A549 (cell line): ENCODE data around the gene UROD. TPM values are rescaled to one million over a fixed set of nuclear protein-coding genes. Genes with fewer than 3 reads are reported as not detected.

Source experiments
- ATAC-seq, 2 experiments: fragments of 200-7000 bp in 1 of 2; fragments of >200 bp in 1 of 2; cut with Nextera tagmentation in 1 of 2; cut with Tn5 transposase in 1 of 2; 3 replicates each; pipeline versions ENCODE4 v1.8.0 to v1.9.1; 2018 to 2020; ENCODE audit warnings: mild to moderate bottlenecking in 1 of 2, moderate library complexity in 1 of 2
- CTCF ChIA-PET: fragments of 300-600 bp; sonication (Branson Sonifier 250); formaldehyde crosslinking; extraction: SDS; loops from one replicate; lab custom pipeline; 2021; ENCODE audit warnings: antibody characterized with exemption, inconsistent platforms; lab: Yijun Ruan, JAX
- POLR2A ChIA-PET: fragments of 350-600 bp; formaldehyde crosslinking; extraction: SDS; loops from one replicate; lab custom pipeline; 2021; ENCODE audit warnings: antibody characterized with exemption, inconsistent platforms; lab: Yijun Ruan, JAX
- DNase-seq, 2 experiments: peaks; one replicate each; pipeline versions ENCODE4 v3.0.0 to v3.0.0-alpha.2; 2011 to 2016; ENCODE audit warnings: low read depth in 1 of 2, low spot score in 1 of 2
- FAIRE-seq: peaks from 2 replicates; lab custom pipeline; 2011; peaks lifted over from hg19 to GRCh38; lab: Jason Lieb, UNC
- H3K27ac ChIP-seq, 2 experiments: fragments of >200 bp; sonication (Bioruptor Twin); formaldehyde crosslinking; 3 replicates each; pipeline ENCODE4 v1.5.1; 2016 to 2017
- H3K4me1 ChIP-seq: fragments of >200 bp; sonication (Bioruptor Twin); formaldehyde crosslinking; 3 replicates; pipeline ENCODE4 v1.6.1; 2016
- H3K4me2 ChIP-seq: fragments of >200 bp; sonication (Bioruptor Twin); formaldehyde crosslinking; 3 replicates; pipeline ENCODE4 v1.6.1; 2016
- H3K4me3 ChIP-seq: fragments of >200 bp; sonication (Bioruptor Twin); formaldehyde crosslinking; 3 replicates; pipeline ENCODE4 v1.5.1; 2016
- H3K9me3 ChIP-seq: fragments of >200 bp; sonication (Bioruptor Twin); formaldehyde crosslinking; 3 replicates; pipeline ENCODE4 v1.6.1; 2016
- BHLHE40 ChIP-seq: IDR thresholded peaks from 2 replicates; pipeline ENCODE4 v1.6.1; 2012; ENCODE audit warnings: low read depth, low read length, inconsistent platforms
- CBX2 ChIP-seq: fragments of 200-600 bp; sonication (generic); IDR thresholded peaks from 2 replicates; pipeline ENCODE4 v1.6.1; 2016; ENCODE audit warnings: low read depth, mild to moderate bottlenecking, borderline replicate concordance
- CBX8 ChIP-seq: fragments of 200-600 bp; sonication (generic); IDR thresholded peaks from 2 replicates; pipeline ENCODE4 v1.6.1; 2016
- CHD2 ChIP-seq: fragments of 150-350 bp; IDR thresholded peaks from 2 replicates; pipeline ENCODE4 v1.6.1; 2014; ENCODE audit warnings: low read length; ENCODE audit not compliant: partially characterized antibody
- EHMT2 ChIP-seq: fragments of 200-600 bp; sonication (generic); IDR thresholded peaks from 2 replicates; pipeline ENCODE4 v1.6.1; 2016; ENCODE audit warnings: antibody characterized with exemption, low read depth, mild to moderate bottlenecking, moderate library complexity
- HEYL ChIP-seq: fragments of 250-450 bp; sonication (Bioruptor Pico); IDR thresholded peaks from 2 replicates; pipeline ENCODE4 v1.8.0; 2021; ENCODE audit warnings: mild to moderate bottlenecking, moderate library complexity
- HMGXB4 ChIP-seq: fragments of 250-450 bp; sonication (Bioruptor Pico); IDR thresholded peaks from 2 replicates; pipeline ENCODE4 v1.5.0; 2021; ENCODE audit warnings: mild to moderate bottlenecking, moderate library complexity, borderline replicate concordance
- HOXB5 ChIP-seq: fragments of 250-450 bp; sonication (Bioruptor Pico); IDR thresholded peaks from 2 replicates; pipeline ENCODE4 v1.5.0; 2020; ENCODE audit warnings: mild to moderate bottlenecking, moderate library complexity
- JUN ChIP-seq, 2 experiments: fragments of >200 bp; sonication (Bioruptor Twin); formaldehyde crosslinking; IDR thresholded peaks; 2 replicates in 1 of 2; 3 replicates in 1 of 2; pipeline ENCODE4 v1.6.1; 2016 to 2017
- KDM5A ChIP-seq: fragments of 200-600 bp; sonication (generic); IDR thresholded peaks from 2 replicates; pipeline ENCODE4 v1.6.1; 2016; ENCODE audit warnings: antibody characterized with exemption, mild to moderate bottlenecking
- MYC ChIP-seq: IDR thresholded peaks from 2 replicates; pipeline ENCODE4 v1.6.1; 2012; ENCODE audit warnings: mild to moderate bottlenecking, inconsistent platforms, low read length, improper control_type of control experiment, borderline replicate concordance
- NFE2L2 ChIP-seq: fragments of 150-350 bp; conservative IDR thresholded peaks from 2 replicates; pipeline ENCODE4 v1.6.1; 2014; ENCODE audit warnings: low read length
- NR3C1 ChIP-seq: fragments of >200 bp; sonication (Bioruptor Twin); formaldehyde crosslinking; IDR thresholded peaks from 3 replicates; pipeline ENCODE4 v1.6.1; 2017
- PHF8 ChIP-seq: fragments of 200-600 bp; sonication (generic); IDR thresholded peaks from 2 replicates; pipeline ENCODE4 v1.6.1; 2016; ENCODE audit warnings: low read depth, mild to moderate bottlenecking, antibody characterized with exemption, moderate library complexity, borderline replicate concordance
- RAD21 ChIP-seq, 2 experiments: fragments of >200 bp in 1 of 2; sonication (Bioruptor Twin) in 1 of 2; formaldehyde crosslinking in 1 of 2; IDR thresholded peaks in 1 of 2; conservative IDR thresholded peaks in 1 of 2; 2 replicates in 1 of 2; 3 replicates in 1 of 2; pipeline ENCODE4 v1.6.1; 2012 to 2018; ENCODE audit warnings: inconsistent platforms in 1 of 2
- RCOR1 ChIP-seq: fragments of 150-350 bp; IDR thresholded peaks from 2 replicates; pipeline ENCODE4 v1.6.1; 2014; ENCODE audit warnings: antibody characterized with exemption, low read length, low read depth
- RFX5 ChIP-seq: fragments of 450-650 bp; IDR thresholded peaks from 2 replicates; pipeline ENCODE4 v1.7.1; 2014; ENCODE audit warnings: antibody characterized with exemption, mild to moderate bottlenecking, moderate library complexity
- USF2 ChIP-seq: fragments of 450-650 bp; IDR thresholded peaks from 2 replicates; pipeline ENCODE4 v1.6.1; 2014; ENCODE audit warnings: antibody characterized with exemption
- ZFP36 ChIP-seq: fragments of 450-650 bp; IDR thresholded peaks from 2 replicates; pipeline ENCODE4 v1.6.1; 2014; ENCODE audit warnings: borderline replicate concordance; ENCODE audit not compliant: partially characterized antibody
- WGBS: methylation state at CpG from one replicate; pipeline ENCODE4 v1.1.6; 2017; ENCODE audit errors: missing lambda C conversion rate; 5-methylcytosine and 5-hydroxymethylcytosine counted together
- polyA plus RNA-seq, 4 experiments: library from polyadenylated mRNA; depleted of rRNA in 3 of 4; stranded (reverse); fragments of >200 nt; fragmentation: RNase III in 1 of 4; extraction: RNeasy Plus Mini Kit Qiagen cat#74134 plus additional on column Dnase treatment in 1 of 4; gene quantifications; 2 replicates in 3 of 4; 3 replicates in 1 of 4; pipeline ENCODE4 v1.2.3, GENCODE V29; 2011 to 2017
- TF ChIP-seq, protein P1 (sequence below): fragments of 200-600 bp; sonication (generic); IDR thresholded peaks from 2 replicates; pipeline ENCODE4 v1.6.1; 2016; ENCODE audit warnings: antibody characterized with exemption, mild to moderate bottlenecking, moderate library complexity
- TF ChIP-seq, protein P2 (sequence below): fragments of >200 bp; sonication (Bioruptor Twin); formaldehyde crosslinking; IDR thresholded peaks from 2 replicates; pipeline ENCODE4 v1.6.1; 2016

UROD gene
- polyA plus RNA-seq, 2 of the 4 experiments (the other 2 are of a cell fraction), result 57.8 to 59.0 TPM

DNA sequence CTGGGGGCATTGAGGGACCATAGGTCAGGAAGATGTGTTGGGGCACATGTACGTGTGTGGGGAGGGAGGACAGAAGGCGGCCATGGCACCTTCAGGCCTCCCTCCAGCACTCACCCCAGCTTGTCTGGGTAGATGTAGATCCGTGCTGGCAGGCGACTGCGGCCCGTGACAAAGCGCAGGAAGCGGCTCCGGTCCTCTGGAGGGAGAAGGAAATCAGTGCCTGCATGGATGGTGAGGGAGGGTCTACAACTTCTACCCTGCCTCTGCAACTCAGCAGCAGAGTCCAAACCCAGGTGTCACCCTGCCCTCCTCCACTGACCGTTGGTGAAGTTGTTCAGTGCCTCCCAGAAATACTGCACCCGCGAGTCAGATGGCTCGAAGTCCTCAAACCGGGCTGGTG, 8.3 kb upstream of the UROD start:
- POLR2A ChIA-PET, result no interaction called here
- no peaks in the 10 kb centered on the region for H3K9me3 ChIP-seq
- no peak overlapping the region for H3K4me3 ChIP-seq
- no peak overlapping the region for H3K27ac ChIP-seq
- ATAC-seq, result no peak
- WGBS, result 92% methylated on average over 9 of the region's 14 CpGs
- no peak overlapping the region for H3K4me2 ChIP-seq
- no peak for DNase-seq
- H3K4me1 ChIP-seq, result no peaks in the 10 kb centered on the region
- FAIRE-seq, result no peak
- no peak for TF ChIP-seq BHLHE40
- no peak for TF ChIP-seq MYC
- TF ChIP-seq PHF8, result no peak
- no peak for TF ChIP-seq CBX8
- TF ChIP-seq RCOR1, result no peak
- CTCF ChIA-PET, result interaction anchor here (0.9 to 20.8 kb wide), 3 partner anchors 11 to 296 kb away, joined by 3 to 488 read pairs (median 23); no protein-coding TSS in a partner anchor

GRCh38 chr1:45004281-45004920, 7.7 kb upstream of the UROD start:
- ChIA-PET POLR2A (no interaction called here), CTCF (interaction anchor here (0.5 to 20.8 kb wide), 4 partner anchors 11 to 437 kb away, joined by 3 to 488 read pairs (median 13); no protein-coding TSS in a partner anchor)
- Histone ChIP-seq H3K4me1 (no peaks in the 10 kb centered on the region), H3K9me3 (no peaks in the 10 kb centered on the region), H3K4me3 (no peak overlapping the region), H3K4me2 (no peak overlapping the region), H3K27ac (no peak overlapping the region)
- FAIRE-seq (no peak), ATAC-seq (no peak), DNase-seq (no peak)
- TF ChIP-seq PHF8 (no peak), NFE2L2 (no peak), CHD2 (no peak), KDM5A (no peak), HOXB5 (CRISPR knock-in tag) (no peak), HMGXB4 (CRISPR knock-in tag) (no peak), RAD21 (conservative IDR thresholded peaks at IDR 0.05 in 1 of 2, IDR thresholded peaks at IDR 0.05 in 1 of 2) (no peak), HEYL (no peak), NR3C1 (no peak), EHMT2 (no peak), MYC (no peak), ZFP36 (no peak), CBX2 (no peak), USF2 (no peak), JUN (IDR thresholded peaks at IDR 0.05) (no peak), RFX5 (no peak)
- TF ChIP-seq, protein P1, sequence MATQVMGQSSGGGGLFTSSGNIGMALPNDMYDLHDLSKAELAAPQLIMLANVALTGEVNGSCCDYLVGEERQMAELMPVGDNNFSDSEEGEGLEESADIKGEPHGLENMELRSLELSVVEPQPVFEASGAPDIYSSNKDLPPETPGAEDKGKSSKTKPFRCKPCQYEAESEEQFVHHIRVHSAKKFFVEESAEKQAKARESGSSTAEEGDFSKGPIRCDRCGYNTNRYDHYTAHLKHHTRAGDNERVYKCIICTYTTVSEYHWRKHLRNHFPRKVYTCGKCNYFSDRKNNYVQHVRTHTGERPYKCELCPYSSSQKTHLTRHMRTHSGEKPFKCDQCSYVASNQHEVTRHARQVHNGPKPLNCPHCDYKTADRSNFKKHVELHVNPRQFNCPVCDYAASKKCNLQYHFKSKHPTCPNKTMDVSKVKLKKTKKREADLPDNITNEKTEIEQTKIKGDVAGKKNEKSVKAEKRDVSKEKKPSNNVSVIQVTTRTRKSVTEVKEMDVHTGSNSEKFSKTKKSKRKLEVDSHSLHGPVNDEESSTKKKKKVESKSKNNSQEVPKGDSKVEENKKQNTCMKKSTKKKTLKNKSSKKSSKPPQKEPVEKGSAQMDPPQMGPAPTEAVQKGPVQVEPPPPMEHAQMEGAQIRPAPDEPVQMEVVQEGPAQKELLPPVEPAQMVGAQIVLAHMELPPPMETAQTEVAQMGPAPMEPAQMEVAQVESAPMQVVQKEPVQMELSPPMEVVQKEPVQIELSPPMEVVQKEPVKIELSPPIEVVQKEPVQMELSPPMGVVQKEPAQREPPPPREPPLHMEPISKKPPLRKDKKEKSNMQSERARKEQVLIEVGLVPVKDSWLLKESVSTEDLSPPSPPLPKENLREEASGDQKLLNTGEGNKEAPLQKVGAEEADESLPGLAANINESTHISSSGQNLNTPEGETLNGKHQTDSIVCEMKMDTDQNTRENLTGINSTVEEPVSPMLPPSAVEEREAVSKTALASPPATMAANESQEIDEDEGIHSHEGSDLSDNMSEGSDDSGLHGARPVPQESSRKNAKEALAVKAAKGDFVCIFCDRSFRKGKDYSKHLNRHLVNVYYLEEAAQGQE, result no peak
- TF ChIP-seq, protein P2, sequence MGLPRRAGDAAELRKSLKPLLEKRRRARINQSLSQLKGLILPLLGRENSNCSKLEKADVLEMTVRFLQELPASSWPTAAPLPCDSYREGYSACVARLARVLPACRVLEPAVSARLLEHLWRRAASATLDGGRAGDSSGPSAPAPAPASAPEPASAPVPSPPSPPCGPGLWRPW, result no peak
- WGBS, result 68% methylated on average over 4 of the region's 7 CpGs
